Measurements from ENCODE around the gene RALGPS2.

Gene RALGPS2

DNA sequence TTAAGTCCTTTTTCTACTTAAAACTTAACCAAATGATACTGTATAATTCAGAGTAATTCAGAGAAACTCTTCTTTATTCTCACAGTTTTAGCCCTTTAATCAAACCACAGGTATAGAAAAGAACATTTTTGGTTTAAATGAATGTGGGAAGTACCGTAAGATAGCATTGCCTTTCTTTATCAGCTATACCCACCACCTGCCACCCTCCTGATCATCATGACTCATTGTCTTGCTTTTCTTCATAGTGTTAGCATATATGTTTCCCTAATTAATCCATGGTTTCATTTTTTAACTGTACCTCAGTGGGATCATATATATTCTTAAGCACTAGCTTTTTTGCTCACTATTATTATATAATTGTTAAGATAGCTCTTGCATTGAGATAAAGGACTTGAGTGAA, 173.4 kb downstream of the RALGPS2 start:
- Histone ChIP-seq H3K9ac (ENCODE audit: low read depth in 1 of 2, low read length in 2 of 2) (no peak overlapping the region), H3K36me3 (ENCODE audit: control insufficient read depth in 1 of 2, insufficient read depth in 2 of 2, low read length in 2 of 2) (peaks cover 14 to 16% of the 10 kb centered on the region in 2 donors), H3K4me3 (ENCODE audit: low read depth in 1 of 2, low read length in 2 of 2) (no peak overlapping the region)

DNA sequence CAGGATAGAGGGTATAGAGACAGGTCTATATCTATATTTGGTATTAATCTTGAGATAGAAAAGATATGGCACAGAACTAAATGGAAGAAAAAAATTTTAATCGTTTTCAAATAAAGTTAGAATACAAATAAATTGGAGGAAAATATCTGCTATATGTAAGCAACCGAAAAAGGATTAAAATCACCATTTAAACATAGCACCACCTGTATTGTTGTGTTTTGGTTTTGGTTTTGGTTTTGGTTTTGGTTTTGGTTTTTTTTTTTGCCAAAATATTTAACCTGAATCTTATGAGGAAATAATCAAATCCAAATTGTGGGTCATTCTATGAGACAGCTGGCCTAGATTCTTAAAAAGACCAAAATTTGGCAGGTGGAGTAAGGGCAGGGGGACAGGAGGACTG, 174.4 kb downstream of the RALGPS2 start:
- Histone ChIP-seq H3K4me3 (ENCODE audit: low read depth in 1 of 2, low read length in 2 of 2) (no peak overlapping the region), H3K4me1 (ENCODE audit: control insufficient read depth in 1 of 2, insufficient read depth in 2 of 2, low read length in 2 of 2) (no peaks in the 10 kb centered on the region), H3K36me3 (ENCODE audit: control insufficient read depth in 1 of 2, insufficient read depth in 2 of 2, low read length in 2 of 2) (peaks cover 9 to 16% of the 10 kb centered on the region in 2 donors)

More for the DNA sequence above, 173.4 kb downstream of the RALGPS2 start:
- no peaks in the 10 kb centered on the region for H3K4me1 ChIP-seq (ENCODE audit: control insufficient read depth in 1 of 2, insufficient read depth in 2 of 2, low read length in 2 of 2)
- H3K27ac ChIP-seq (ENCODE audit: low read depth, low read length): no peak overlapping the region
- no peaks in the 10 kb centered on the region for H3K9me3 ChIP-seq (ENCODE audit: control insufficient read depth in 1 of 2, low read length in 2 of 2)
- H3K27me3 ChIP-seq (ENCODE audit: control insufficient read depth in 1 of 2, insufficient read depth in 2 of 2, low read length in 2 of 2): no peaks in the 10 kb centered on the region

GRCh38 chr1:178901482-178902125, 176.6 kb downstream of the RALGPS2 start:
- H3K9me3 ChIP-seq (ENCODE audit: control insufficient read depth in 1 of 2, low read length in 2 of 2): no peaks in the 10 kb centered on the region

More for the DNA sequence above, 174.4 kb downstream of the RALGPS2 start:
- no peaks in the 10 kb centered on the region for H3K9me3 ChIP-seq (ENCODE audit: control insufficient read depth in 1 of 2, low read length in 2 of 2)
- no peak overlapping the region for H3K9ac ChIP-seq (ENCODE audit: low read depth in 1 of 2, low read length in 2 of 2)
- no peaks in the 10 kb centered on the region for H3K27me3 ChIP-seq (ENCODE audit: control insufficient read depth in 1 of 2, insufficient read depth in 2 of 2, low read length in 2 of 2)
- no peak overlapping the region for H3K27ac ChIP-seq (ENCODE audit: low read depth, low read length)

DNA sequence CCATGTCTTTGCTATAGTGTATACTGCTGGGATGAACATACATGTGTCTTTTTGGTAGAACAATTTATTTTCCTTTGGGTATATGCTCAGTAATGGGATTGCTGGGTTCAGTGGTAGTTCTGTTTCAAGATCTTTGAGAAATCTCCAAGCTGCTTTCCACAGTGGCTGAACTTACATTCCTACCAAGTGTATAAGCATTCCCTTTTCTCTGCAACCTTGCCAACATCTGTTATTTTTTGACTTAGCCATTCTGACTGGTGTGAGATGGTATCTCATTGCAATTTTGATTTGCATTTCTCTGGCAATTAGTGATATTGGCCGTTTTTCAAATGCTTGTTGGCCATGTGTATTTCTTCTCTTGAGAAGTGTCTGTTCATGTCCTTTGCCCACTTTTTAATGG, 183.3 kb downstream of the RALGPS2 start:
- no peak overlapping the region for H3K9ac ChIP-seq (ENCODE audit: low read depth in 1 of 2, low read length in 2 of 2)
- H3K4me1 ChIP-seq (ENCODE audit: control insufficient read depth in 1 of 2, insufficient read depth in 2 of 2, low read length in 2 of 2): no peaks in the 10 kb centered on the region
- H3K9me3 ChIP-seq (ENCODE audit: control insufficient read depth in 1 of 2, low read length in 2 of 2): no peaks in the 10 kb centered on the region
- H3K36me3 ChIP-seq (ENCODE audit: control insufficient read depth in 1 of 2, insufficient read depth in 2 of 2, low read length in 2 of 2): peaks cover 0 to 9% of the 10 kb centered on the region in 2 donors
- no peak overlapping the region for H3K4me3 ChIP-seq (ENCODE audit: low read depth in 1 of 2, low read length in 2 of 2)
- no peak overlapping the region for H3K27ac ChIP-seq (ENCODE audit: low read depth, low read length)
- no peaks in the 10 kb centered on the region for H3K27me3 ChIP-seq (ENCODE audit: control insufficient read depth in 1 of 2, insufficient read depth in 2 of 2, low read length in 2 of 2)

More at GRCh38 chr1:178901482-178902125, 176.6 kb downstream of the RALGPS2 start:
- H3K4me1 ChIP-seq (ENCODE audit: control insufficient read depth in 1 of 2, insufficient read depth in 2 of 2, low read length in 2 of 2): no peaks in the 10 kb centered on the region
- H3K9ac ChIP-seq (ENCODE audit: low read depth in 1 of 2, low read length in 2 of 2): no peak overlapping the region
- H3K4me3 ChIP-seq (ENCODE audit: low read depth in 1 of 2, low read length in 2 of 2): no peak overlapping the region
- H3K27me3 ChIP-seq (ENCODE audit: control insufficient read depth in 1 of 2, insufficient read depth in 2 of 2, low read length in 2 of 2): no peaks in the 10 kb centered on the region
- H3K27ac ChIP-seq (ENCODE audit: low read depth, low read length): no peak overlapping the region
- peaks cover 8 to 11% of the 10 kb centered on the region in 2 donors for H3K36me3 ChIP-seq (ENCODE audit: control insufficient read depth in 1 of 2, insufficient read depth in 2 of 2, low read length in 2 of 2)

DNA sequence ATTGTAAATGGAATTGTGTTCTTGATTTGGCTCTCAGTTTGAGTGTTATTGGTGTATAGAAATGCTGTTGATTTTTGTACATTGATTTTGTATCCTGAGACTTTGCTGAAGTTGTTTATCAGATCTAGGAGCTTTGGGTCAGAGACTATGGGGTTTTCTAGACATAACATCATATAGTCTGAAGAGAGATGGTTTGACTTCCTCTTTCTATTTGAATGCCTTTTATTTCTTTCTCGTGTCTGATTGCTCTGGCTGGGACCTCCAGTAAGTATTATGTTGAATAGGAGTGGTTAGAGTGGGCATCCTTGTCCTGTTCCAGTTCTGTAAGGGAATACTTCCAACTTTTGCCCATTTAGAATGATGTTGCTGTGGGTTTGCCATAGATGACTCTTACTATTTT, 185.0 kb downstream of the RALGPS2 start:
- Histone ChIP-seq H3K4me3 (ENCODE audit: low read depth in 1 of 2, low read length in 2 of 2) (no peak overlapping the region), H3K27me3 (ENCODE audit: control insufficient read depth in 1 of 2, insufficient read depth in 2 of 2, low read length in 2 of 2) (no peaks in the 10 kb centered on the region), H3K36me3 (ENCODE audit: control insufficient read depth in 1 of 2, insufficient read depth in 2 of 2, low read length in 2 of 2) (peaks cover 4 to 11% of the 10 kb centered on the region in 2 donors), H3K9ac (ENCODE audit: low read depth in 1 of 2, low read length in 2 of 2) (no peak overlapping the region), H3K27ac (ENCODE audit: low read depth, low read length) (no peak overlapping the region), H3K4me1 (ENCODE audit: control insufficient read depth in 1 of 2, insufficient read depth in 2 of 2, low read length in 2 of 2) (no peaks in the 10 kb centered on the region), H3K9me3 (ENCODE audit: control insufficient read depth in 1 of 2, low read length in 2 of 2) (no peaks in the 10 kb centered on the region)

GRCh38 chr1:178912597-178912996, 187.6 kb downstream of the RALGPS2 start:
- H3K9me3 ChIP-seq (ENCODE audit: control insufficient read depth in 1 of 2, low read length in 2 of 2): no peaks in the 10 kb centered on the region
- H3K9ac ChIP-seq (ENCODE audit: low read depth in 1 of 2, low read length in 2 of 2): no peak overlapping the region
- H3K4me3 ChIP-seq (ENCODE audit: low read depth in 1 of 2, low read length in 2 of 2): no peak overlapping the region
- no peaks in the 10 kb centered on the region for H3K27me3 ChIP-seq (ENCODE audit: control insufficient read depth in 1 of 2, insufficient read depth in 2 of 2, low read length in 2 of 2)
- H3K27ac ChIP-seq (ENCODE audit: low read depth, low read length): no peak overlapping the region
- H3K36me3 ChIP-seq (ENCODE audit: control insufficient read depth in 1 of 2, insufficient read depth in 2 of 2, low read length in 2 of 2): peaks cover 4 to 12% of the 10 kb centered on the region in 2 donors
- no peaks in the 10 kb centered on the region for H3K4me1 ChIP-seq (ENCODE audit: control insufficient read depth in 1 of 2, insufficient read depth in 2 of 2, low read length in 2 of 2)

DNA sequence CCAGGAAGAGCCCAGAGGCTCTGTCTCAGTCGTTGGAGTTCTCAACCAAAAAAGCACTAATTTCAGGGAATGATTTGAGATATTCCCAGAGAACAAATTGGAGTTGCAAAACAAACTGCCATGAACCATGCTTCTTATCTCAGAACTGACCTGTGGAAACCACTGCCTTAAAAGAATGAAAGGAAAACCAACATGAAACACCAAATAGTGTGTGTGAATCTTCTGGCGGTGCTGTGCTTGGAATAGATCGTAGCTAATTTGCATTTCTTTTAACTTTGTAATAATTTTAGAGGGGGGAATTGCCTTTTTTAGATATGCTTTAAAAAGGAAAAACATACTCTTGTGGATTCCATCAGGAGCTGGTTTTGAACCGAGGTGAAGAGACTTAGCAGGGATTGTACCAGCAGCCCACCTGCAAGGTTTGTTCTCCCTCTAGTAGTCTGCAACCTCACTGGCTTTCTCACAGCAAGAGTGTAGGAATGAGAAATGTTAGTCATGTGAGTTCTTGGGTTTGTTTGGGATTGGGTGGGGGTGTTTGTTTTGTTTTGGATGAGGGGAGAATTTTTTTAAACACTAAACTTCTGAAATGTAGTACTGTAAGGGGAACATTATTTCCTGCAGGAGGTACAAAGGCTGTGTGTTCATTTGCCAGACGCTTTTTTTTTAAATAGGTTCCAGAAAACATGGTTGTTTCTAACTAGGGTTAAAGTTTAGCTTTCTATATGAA, 191.6 kb downstream of the RALGPS2 start:
- Histone ChIP-seq H3K4me3 (ENCODE audit: low read depth in 1 of 2, low read length in 2 of 2) (no peak overlapping the region), H3K27ac (ENCODE audit: low read depth, low read length) (no peak overlapping the region), H3K36me3 (ENCODE audit: control insufficient read depth in 1 of 2, insufficient read depth in 2 of 2, low read length in 2 of 2) (peaks cover 4 to 7% of the 10 kb centered on the region in 2 donors)

DNA sequence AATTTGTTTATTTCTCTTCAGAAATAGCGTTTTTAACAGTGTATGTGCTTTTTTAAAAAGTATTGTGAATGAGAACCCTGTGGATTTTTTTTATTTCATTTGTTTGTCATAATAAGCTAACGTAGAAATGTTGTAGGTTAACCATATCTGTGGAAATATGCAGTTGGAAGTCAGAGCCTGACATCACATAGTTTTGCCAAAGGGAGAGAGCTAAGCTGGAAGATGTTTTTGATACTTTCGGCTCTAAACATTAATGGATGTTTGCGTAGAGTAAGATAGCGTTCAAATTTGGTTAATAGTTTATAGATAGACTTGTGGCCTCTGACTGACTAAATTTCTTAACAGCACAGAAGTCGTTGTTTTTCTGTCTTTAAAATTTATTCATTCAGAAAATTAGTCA, 193.3 kb downstream of the RALGPS2 start:
- H3K27me3 ChIP-seq (ENCODE audit: control insufficient read depth in 1 of 2, insufficient read depth in 2 of 2, low read length in 2 of 2): no peaks in the 10 kb centered on the region
- H3K4me1 ChIP-seq (ENCODE audit: control insufficient read depth in 1 of 2, insufficient read depth in 2 of 2, low read length in 2 of 2): no peaks in the 10 kb centered on the region
- H3K4me3 ChIP-seq (ENCODE audit: low read depth in 1 of 2, low read length in 2 of 2): no peak overlapping the region
- peaks cover 4 to 7% of the 10 kb centered on the region in 2 donors for H3K36me3 ChIP-seq (ENCODE audit: control insufficient read depth in 1 of 2, insufficient read depth in 2 of 2, low read length in 2 of 2)
- H3K27ac ChIP-seq (ENCODE audit: low read depth, low read length): no peak overlapping the region
- no peaks in the 10 kb centered on the region for H3K9me3 ChIP-seq (ENCODE audit: control insufficient read depth in 1 of 2, low read length in 2 of 2)
- no peak overlapping the region for H3K9ac ChIP-seq (ENCODE audit: low read depth in 1 of 2, low read length in 2 of 2)

More for the DNA sequence above, 191.6 kb downstream of the RALGPS2 start:
- no peaks in the 10 kb centered on the region for H3K27me3 ChIP-seq (ENCODE audit: control insufficient read depth in 1 of 2, insufficient read depth in 2 of 2, low read length in 2 of 2)
- H3K4me1 ChIP-seq (ENCODE audit: control insufficient read depth in 1 of 2, insufficient read depth in 2 of 2, low read length in 2 of 2): no peaks in the 10 kb centered on the region
- no peak overlapping the region for H3K9ac ChIP-seq (ENCODE audit: low read depth in 1 of 2, low read length in 2 of 2)
- no peaks in the 10 kb centered on the region for H3K9me3 ChIP-seq (ENCODE audit: control insufficient read depth in 1 of 2, low read length in 2 of 2)

- no peaks in the 10 kb centered on the region for H3K9me3 ChIP-seq (ENCODE audit: control insufficient read depth in 1 of 2, low read length in 2 of 2)
- H3K27me3 ChIP-seq (ENCODE audit: control insufficient read depth in 1 of 2, insufficient read depth in 2 of 2, low read length in 2 of 2): no peaks in the 10 kb centered on the region
- H3K36me3 ChIP-seq (ENCODE audit: control insufficient read depth in 1 of 2, insufficient read depth in 2 of 2, low read length in 2 of 2): peaks cover 4 to 7% of the 10 kb centered on the region in 2 donors
- H3K9ac ChIP-seq (ENCODE audit: low read depth in 1 of 2, low read length in 2 of 2): no peak overlapping the region
- H3K27ac ChIP-seq (ENCODE audit: low read depth, low read length): no peak overlapping the region
- no peaks in the 10 kb centered on the region for H3K4me1 ChIP-seq (ENCODE audit: control insufficient read depth in 1 of 2, insufficient read depth in 2 of 2, low read length in 2 of 2)
- no peak overlapping the region for H3K4me3 ChIP-seq (ENCODE audit: low read depth in 1 of 2, low read length in 2 of 2)
Observed at GRCh38 chr1:178918955-178919354, 193.9 kb downstream of the RALGPS2 start.

DNA sequence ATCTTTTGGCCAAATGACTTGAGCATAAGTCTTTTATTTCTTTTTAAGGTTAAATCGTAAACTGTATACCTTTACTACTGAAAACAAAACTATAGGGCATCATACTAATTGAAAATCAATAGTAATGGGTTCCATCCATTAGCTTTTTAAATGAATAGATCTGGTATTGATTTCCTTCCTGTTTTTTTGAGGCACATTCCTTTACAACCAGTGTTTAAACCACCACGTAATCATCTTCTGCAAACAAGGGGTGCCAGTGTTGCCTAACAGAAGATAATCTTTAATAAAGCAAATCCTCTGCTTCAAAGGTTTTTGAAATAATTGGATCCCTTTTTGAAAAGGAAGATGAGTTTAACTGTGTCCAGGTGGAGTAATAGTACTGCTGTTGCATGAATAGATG, 194.5 kb downstream of the RALGPS2 start:
- H3K36me3 ChIP-seq (ENCODE audit: control insufficient read depth in 1 of 2, insufficient read depth in 2 of 2, low read length in 2 of 2): peaks cover 0 to 5% of the 10 kb centered on the region in 2 donors
- no peak overlapping the region for H3K4me3 ChIP-seq (ENCODE audit: low read depth in 1 of 2, low read length in 2 of 2)
- no peaks in the 10 kb centered on the region for H3K4me1 ChIP-seq (ENCODE audit: control insufficient read depth in 1 of 2, insufficient read depth in 2 of 2, low read length in 2 of 2)
- no peaks in the 10 kb centered on the region for H3K27me3 ChIP-seq (ENCODE audit: control insufficient read depth in 1 of 2, insufficient read depth in 2 of 2, low read length in 2 of 2)
- no peak overlapping the region for H3K9ac ChIP-seq (ENCODE audit: low read depth in 1 of 2, low read length in 2 of 2)
- H3K9me3 ChIP-seq (ENCODE audit: control insufficient read depth in 1 of 2, low read length in 2 of 2): no peaks in the 10 kb centered on the region
- no peak overlapping the region for H3K27ac ChIP-seq (ENCODE audit: low read depth, low read length)

Measured in duodenal mucosa (tissue), 2 donors.